ENCODE data around the gene MSANTD1. TPM values are rescaled to one million over a fixed set of nuclear protein-coding genes. Genes with fewer than 3 reads are reported as not detected.

Gene MSANTD1
- total RNA-seq, 2 donors from 2014 or later, result 2.6 to 3.6 TPM

DNA sequence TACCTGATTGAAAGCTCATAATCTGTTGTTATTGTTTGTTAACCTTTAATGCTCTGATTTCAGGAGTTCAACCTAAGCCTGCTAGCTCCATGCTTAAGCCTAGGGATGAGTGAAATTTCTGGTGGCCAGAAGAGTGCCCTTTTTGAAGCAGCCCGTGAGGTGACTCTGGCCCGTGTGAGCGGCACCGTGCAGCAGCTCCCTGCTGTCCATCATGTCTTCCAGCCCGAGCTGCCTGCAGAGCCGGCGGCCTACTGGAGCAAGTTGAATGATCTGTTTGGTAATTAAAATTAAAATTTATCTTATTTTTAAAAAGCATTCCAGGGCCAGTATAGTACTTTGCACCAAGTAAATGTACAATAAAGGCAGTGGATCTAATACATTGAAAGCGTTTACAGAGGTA lies 37.1 kb upstream of the MSANTD1 start:
- TF ChIP-seq, protein P1, sequence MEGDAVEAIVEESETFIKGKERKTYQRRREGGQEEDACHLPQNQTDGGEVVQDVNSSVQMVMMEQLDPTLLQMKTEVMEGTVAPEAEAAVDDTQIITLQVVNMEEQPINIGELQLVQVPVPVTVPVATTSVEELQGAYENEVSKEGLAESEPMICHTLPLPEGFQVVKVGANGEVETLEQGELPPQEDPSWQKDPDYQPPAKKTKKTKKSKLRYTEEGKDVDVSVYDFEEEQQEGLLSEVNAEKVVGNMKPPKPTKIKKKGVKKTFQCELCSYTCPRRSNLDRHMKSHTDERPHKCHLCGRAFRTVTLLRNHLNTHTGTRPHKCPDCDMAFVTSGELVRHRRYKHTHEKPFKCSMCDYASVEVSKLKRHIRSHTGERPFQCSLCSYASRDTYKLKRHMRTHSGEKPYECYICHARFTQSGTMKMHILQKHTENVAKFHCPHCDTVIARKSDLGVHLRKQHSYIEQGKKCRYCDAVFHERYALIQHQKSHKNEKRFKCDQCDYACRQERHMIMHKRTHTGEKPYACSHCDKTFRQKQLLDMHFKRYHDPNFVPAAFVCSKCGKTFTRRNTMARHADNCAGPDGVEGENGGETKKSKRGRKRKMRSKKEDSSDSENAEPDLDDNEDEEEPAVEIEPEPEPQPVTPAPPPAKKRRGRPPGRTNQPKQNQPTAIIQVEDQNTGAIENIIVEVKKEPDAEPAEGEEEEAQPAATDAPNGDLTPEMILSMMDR (IDR thresholded peaks at IDR 0.05), result no peak
- no peak for TF ChIP-seq POLR2A (IDR thresholded peaks at IDR 0.05)
- H3K4me3 ChIP-seq, result no peak overlapping the region
- H3K4me1 ChIP-seq, result peaks cover 7% of the 10 kb centered on the region
- no peaks in the 10 kb centered on the region for H3K27me3 ChIP-seq
- intact Hi-C loops (cut with DNase I), result no loop called here
- 90 to 93% methylated on average over 8 of the region's 8 CpGs for WGBS, 2 donors
- peak in 1 of 4 donors; percentile 2 for DNase-seq
- no peak overlapping the region for H3K27ac ChIP-seq
- H3K36me3 ChIP-seq (replicated peaks in 1 of 2; ENCODE audit: insufficient read depth in 1 of 2, low read depth in 2 of 2), result peaks cover 24 to 47% of the 10 kb centered on the region in 2 donors
- no peak for ATAC-seq
- H3K9me3 ChIP-seq, result no peaks in the 10 kb centered on the region

DNA sequence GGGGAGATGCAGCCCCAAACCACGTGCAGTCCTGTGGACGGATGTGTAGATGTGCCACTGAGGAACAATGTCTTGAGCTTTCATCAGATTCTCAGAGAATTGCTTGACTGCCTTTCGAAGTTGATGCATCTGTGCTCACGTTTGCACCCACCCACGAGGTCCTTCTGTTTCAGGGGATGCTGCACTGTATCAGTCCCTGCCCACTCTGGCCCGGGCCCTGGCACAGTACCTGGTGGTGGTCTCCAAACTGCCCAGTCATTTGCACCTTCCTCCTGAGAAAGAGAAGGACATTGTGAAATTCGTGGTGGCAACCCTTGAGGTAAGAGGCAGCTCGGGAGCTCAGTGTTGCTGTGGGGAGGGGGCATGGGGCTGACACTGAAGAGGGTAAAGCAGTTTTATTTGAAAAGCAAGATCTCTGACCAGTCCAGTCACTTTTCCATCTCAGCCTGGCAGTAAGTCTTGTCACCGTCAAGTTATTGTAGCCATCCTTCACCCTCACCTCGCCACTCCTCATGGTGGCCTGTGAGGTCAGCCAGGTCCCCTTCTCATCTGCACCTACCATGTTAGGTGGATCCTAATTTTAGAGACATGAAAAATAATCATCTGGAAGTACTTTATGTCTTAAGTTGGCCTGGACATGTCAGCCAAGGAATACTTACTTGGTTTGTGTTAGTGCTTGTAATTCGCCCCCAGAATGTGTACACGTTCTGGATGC lies 36.4 kb upstream of the MSANTD1 start:
- 87 to 93% methylated on average over 8 to 12 of the region's 12 CpGs for WGBS, 2 donors
- Histone ChIP-seq H3K4me1 (peaks cover 6% of the 10 kb centered on the region), H3K4me3 (no peak overlapping the region), H3K27me3 (no peaks in the 10 kb centered on the region), H3K36me3 (replicated peaks in 1 of 2; ENCODE audit: insufficient read depth in 1 of 2, low read depth in 2 of 2) (peaks cover 25 to 46% of the 10 kb centered on the region in 2 donors), H3K27ac (no peak overlapping the region), H3K9me3 (no peaks in the 10 kb centered on the region)
- ATAC-seq (no peak), DNase-seq (peak in 1 of 4 donors; percentile 1)
- TF ChIP-seq, protein P1 (IDR thresholded peaks at IDR 0.05), result no peak
- no peak for TF ChIP-seq POLR2A (IDR thresholded peaks at IDR 0.05)
- intact Hi-C loops (cut with DNase I), result no loop called here

DNA sequence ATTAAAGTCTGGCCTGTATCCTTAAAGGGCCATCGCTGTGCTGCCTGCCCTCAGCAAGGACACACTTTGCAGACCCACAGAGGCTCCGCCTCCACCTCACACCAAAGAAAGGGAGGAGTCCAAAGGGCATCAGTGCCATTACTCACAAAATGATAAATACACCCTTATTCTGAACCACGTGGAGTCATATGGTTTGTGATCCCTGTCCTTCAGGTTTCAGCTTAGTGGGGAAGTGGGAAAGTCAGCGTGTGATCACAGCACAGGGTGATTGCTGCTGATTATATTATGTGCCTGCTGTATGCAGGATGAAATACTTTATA lies 35.9 kb upstream of the MSANTD1 start:
- Histone ChIP-seq H3K4me1 (peaks cover under 1% of the 10 kb centered on the region), H3K27ac (no peak overlapping the region), H3K36me3 (replicated peaks in 1 of 2; ENCODE audit: insufficient read depth in 1 of 2, low read depth in 2 of 2) (peaks cover 30 to 50% of the 10 kb centered on the region in 2 donors), H3K27me3 (no peaks in the 10 kb centered on the region), H3K9me3 (no peaks in the 10 kb centered on the region), H3K4me3 (no peak overlapping the region)
- intact Hi-C loops (cut with DNase I), result no loop called here
- DNase-seq (peak in 1 of 4 donors; percentile 2), ATAC-seq (no peak)
- 63 to 75% methylated on average over 2 to 4 of the region's 4 CpGs for WGBS, 2 donors
- TF ChIP-seq, protein P1 (IDR thresholded peaks at IDR 0.05), result no peak

DNA sequence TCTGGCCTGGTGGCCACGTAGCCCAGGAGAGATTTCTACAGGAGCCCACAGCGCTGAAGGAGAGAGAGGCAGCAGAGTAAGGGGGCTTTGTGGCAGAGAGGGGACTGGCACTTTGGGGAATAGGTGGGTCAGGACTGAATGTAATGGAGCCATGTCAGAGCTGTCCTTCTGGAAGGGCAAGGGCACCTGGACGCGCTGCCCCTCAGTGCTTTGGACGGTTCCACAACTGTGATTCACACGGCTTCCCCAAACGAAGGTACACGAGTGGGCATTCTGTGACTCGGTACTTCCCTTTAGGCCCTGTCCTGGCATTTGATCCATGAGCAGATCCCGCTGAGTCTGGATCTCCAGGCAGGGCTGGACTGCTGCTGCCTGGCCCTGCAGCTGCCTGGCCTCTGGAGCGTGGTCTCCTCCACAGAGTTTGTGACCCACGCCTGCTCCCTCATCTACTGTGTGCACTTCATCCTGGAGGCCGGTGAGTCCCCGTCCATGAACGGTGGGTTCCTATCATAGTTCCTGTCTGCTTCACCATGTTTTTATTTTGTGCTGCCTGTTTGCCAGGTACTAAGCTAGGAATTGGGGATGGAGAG lies 35.2 kb upstream of the MSANTD1 start:
- Histone ChIP-seq H3K4me3 (no peak overlapping the region), H3K4me1 (no peaks in the 10 kb centered on the region), H3K9me3 (no peaks in the 10 kb centered on the region), H3K36me3 (replicated peaks in 1 of 2; ENCODE audit: insufficient read depth in 1 of 2, low read depth in 2 of 2) (peaks cover 32 to 45% of the 10 kb centered on the region in 2 donors), H3K27me3 (no peaks in the 10 kb centered on the region), H3K27ac (no peak overlapping the region)
- ATAC-seq (no peak), DNase-seq (peak in 1 of 4 donors; percentile 3)
- intact Hi-C loops (cut with DNase I), result no loop called here
- WGBS, 2 donors, result 91 to 96% methylated on average over 13 to 15 of the region's 15 CpGs
- TF ChIP-seq, protein P1 (IDR thresholded peaks at IDR 0.05), result no peak
- TF ChIP-seq POLR2A (IDR thresholded peaks at IDR 0.05), result no peak

DNA sequence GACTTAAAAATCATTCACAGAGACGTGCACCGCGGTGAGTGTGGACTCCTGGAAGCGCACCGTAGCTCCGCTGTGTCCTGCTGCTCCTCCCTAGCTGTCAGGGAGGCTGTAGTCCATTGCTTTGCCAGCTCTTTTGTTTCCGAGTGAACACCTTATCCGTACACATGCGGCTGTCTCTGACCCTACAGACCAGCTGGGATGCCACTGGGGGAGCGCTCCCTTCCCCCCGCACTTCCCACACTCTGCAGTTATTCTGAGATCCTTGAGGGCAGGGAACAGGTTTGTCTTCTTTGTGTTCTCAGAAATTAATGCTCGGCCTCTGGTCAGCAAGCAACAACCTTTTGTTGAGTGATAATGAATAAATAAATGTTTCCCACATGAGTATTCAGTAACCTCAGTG lies 33.7 kb upstream of the MSANTD1 start:
- Histone ChIP-seq H3K4me1 (no peaks in the 10 kb centered on the region), H3K9me3 (no peaks in the 10 kb centered on the region), H3K36me3 (replicated peaks in 1 of 2; ENCODE audit: insufficient read depth in 1 of 2, low read depth in 2 of 2) (peaks cover 29 to 52% of the 10 kb centered on the region in 2 donors), H3K27ac (no peak overlapping the region), H3K4me3 (no peak overlapping the region), H3K27me3 (no peaks in the 10 kb centered on the region)
- peak in 1 of 4 donors; percentile 4 for DNase-seq
- WGBS, 2 donors, result 76 to 83% methylated on average over 12 of the region's 12 CpGs
- intact Hi-C loops (cut with DNase I), result no loop called here
- no peak for TF ChIP-seq POLR2A (IDR thresholded peaks at IDR 0.05)
- TF ChIP-seq, protein P1 (IDR thresholded peaks at IDR 0.05), result no peak
- ATAC-seq, result no peak
